Kidney capillary endothelial cell (primary cell): ENCODE results near the gene MRPL18.
"Not testable (repeated sequence)": the region's sequence is repeated elsewhere in the genome, so short reads cannot be mapped to it uniquely, and the experiment has no call there.

Experiments used
- DNase-seq: peaks from one replicate; pipeline ENCODE4 v3.0.0-alpha.2; 2018; ENCODE audit warnings: low spot score

The MRPL18 gene

GRCh38 chr6:159790149-159790955, at the start of gene MRPL18:
Gene MRPL18 (plus strand): TSS chr6:159790467. CDS start chr6:159790588, 121 bp downstream.
- DNase-seq: peak; percentile 96

GRCh38 chr6:159742165-159742564, 48.1 kb upstream of the MRPL18 start:
- DNase-seq: no peak

GRCh38 chr6:159745081-159745480, 45.2 kb upstream of the MRPL18 start:
- DNase-seq: no peak

GRCh38 chr6:159746759-159747158, 43.5 kb upstream of the MRPL18 start:
- no peak for DNase-seq

- not testable (repeated sequence) for DNase-seq
Observed at GRCh38 chr6:159748127-159748526, 42.1 kb upstream of the MRPL18 start.

- no peak for DNase-seq
Observed at GRCh38 chr6:159751448-159751847, 38.8 kb upstream of the MRPL18 start.

GRCh38 chr6:159753081-159753872, 37.0 kb upstream of the MRPL18 start:
- no peak for DNase-seq

- no peak for DNase-seq
Observed at GRCh38 chr6:159754401-159754800, 35.9 kb upstream of the MRPL18 start.

- no peak for DNase-seq
Observed at GRCh38 chr6:159754959-159755914, 35.0 kb upstream of the MRPL18 start.

GRCh38 chr6:159756508-159756907, 33.8 kb upstream of the MRPL18 start:
- no peak for DNase-seq

- DNase-seq: peak; percentile 23
Observed at GRCh38 chr6:159758031-159759001, 32.0 kb upstream of the MRPL18 start.

GRCh38 chr6:159759645-159760044, 30.6 kb upstream of the MRPL18 start:
- no peak for DNase-seq

GRCh38 chr6:159760602-159761057, 29.6 kb upstream of the MRPL18 start:
- DNase-seq: peak; percentile 58

- peak; percentile 15 for DNase-seq
Observed at GRCh38 chr6:159761129-159761872, 29.0 kb upstream of the MRPL18 start.

- DNase-seq: peak; percentile 93
Observed at GRCh38 chr6:159761873-159762680, 28.2 kb upstream of the MRPL18 start, which contains the start of gene ACAT2. Gene ACAT2 (plus strand): TSS chr6:159762045. CDS start chr6:159762088, 43 bp downstream.

GRCh38 chr6:159762681-159763293, 27.5 kb upstream of the MRPL18 start:
- no peak for DNase-seq

GRCh38 chr6:159766906-159767305, 23.4 kb upstream of the MRPL18 start:
- no peak for DNase-seq

GRCh38 chr6:159769470-159769869, 20.8 kb upstream of the MRPL18 start:
- no peak for DNase-seq
